ENCODE results near the gene LPP.

DNA sequence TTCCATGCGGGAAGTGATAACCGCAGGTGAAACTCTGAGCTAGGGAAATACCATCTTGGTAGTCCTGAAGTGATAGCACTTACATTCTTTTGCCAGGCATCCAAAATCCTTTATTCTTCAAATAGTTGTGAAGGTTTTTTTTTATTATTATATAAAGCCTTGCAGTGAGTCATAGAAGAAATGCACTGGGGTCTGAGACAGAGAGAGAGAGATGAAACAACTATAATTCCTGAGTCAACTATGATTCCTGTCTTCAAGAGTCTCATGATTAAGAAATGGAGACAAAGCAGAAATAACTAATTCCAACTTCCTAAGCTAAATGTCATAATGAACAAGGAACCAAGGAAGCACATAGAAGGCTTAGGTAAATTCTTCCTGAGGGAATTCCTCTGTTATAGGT is 495.6 kb downstream of the LPP start:
- TF ChIP-seq, protein P1, sequence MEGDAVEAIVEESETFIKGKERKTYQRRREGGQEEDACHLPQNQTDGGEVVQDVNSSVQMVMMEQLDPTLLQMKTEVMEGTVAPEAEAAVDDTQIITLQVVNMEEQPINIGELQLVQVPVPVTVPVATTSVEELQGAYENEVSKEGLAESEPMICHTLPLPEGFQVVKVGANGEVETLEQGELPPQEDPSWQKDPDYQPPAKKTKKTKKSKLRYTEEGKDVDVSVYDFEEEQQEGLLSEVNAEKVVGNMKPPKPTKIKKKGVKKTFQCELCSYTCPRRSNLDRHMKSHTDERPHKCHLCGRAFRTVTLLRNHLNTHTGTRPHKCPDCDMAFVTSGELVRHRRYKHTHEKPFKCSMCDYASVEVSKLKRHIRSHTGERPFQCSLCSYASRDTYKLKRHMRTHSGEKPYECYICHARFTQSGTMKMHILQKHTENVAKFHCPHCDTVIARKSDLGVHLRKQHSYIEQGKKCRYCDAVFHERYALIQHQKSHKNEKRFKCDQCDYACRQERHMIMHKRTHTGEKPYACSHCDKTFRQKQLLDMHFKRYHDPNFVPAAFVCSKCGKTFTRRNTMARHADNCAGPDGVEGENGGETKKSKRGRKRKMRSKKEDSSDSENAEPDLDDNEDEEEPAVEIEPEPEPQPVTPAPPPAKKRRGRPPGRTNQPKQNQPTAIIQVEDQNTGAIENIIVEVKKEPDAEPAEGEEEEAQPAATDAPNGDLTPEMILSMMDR (IDR thresholded peaks at IDR 0.05 in 4 of 5, conservative IDR thresholded peaks at IDR 0.05 in 1 of 5), result no peak
- no peak for TF ChIP-seq POLR2A (IDR thresholded peaks at IDR 0.05)

Measured in gastrocnemius medialis (tissue), 4 donors.